Erythroblast (primary cell): ENCODE measurements around the gene GPC5.
A peak's percentile ranks its signal among the peaks of the same experiment; 100 is the strongest.
"Not testable (repeated sequence)": the region's sequence is repeated elsewhere in the genome, so short reads cannot be mapped to it uniquely, and the experiment has no call there.

ENCODE experiments used
- DNase-seq, 2 experiments: peaks; one replicate each; lab custom pipeline; 2025; lab: John Stamatoyannopoulos, UW
- GATA1 ChIP-seq: IDR thresholded peaks from 2 replicates; pipeline ENCODE4 v1.6.1; 2011; ENCODE audit warnings: low read depth, mild to moderate bottlenecking, control low read depth, low read length, moderate library complexity
- POLR2A ChIP-seq: IDR thresholded peaks from 2 replicates; pipeline ENCODE4 v1.6.1; 2011; ENCODE audit warnings: mild to moderate bottlenecking, low read length

The GPC5 gene

DNA sequence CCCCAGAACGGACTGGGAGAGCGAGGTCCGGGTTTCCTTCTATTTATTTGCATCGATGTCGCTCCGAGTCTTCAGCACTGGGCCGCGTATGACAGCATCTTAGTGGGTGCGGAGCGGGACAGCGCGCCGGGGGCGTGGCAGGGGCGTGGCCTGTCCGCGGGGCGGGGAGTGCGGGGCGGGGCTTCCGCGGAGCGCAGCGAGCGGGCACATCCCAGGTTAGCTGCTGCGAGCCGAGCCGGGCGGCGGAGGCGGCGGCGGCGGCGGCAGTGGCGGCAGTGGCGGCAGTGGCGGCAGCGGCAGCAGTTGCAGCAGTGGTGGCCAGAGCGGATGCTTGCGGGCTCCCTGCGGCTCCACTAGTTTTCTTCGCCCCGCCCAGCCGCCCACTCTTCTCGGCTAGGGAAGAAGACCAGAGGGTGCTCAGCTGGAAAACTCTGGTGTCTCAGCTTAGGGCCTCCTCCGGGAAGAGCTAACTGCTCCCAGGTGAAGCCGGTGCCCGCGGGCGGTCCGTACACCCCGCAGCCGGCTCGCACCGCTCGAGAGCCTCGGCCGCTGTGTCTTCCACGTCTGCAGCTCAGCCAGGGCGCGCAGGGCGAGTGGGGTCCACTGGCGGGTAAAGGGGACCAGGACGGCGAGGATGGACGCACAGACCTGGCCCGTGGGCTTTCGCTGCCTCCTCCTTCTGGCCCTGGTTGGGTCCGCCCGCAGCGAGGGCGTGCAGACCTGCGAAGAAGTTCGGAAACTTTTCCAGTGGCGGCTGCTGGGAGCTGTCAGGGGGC is at the start of gene GPC5:
TSS of gene GPC5 (plus strand) at position 209 of the 776 bp plus-strand sequence.
- TF ChIP-seq POLR2A (no peak), GATA1 (no peak)
- DNase-seq: peak; percentile 78 to 85

- no peak for TF ChIP-seq GATA1
- TF ChIP-seq POLR2A: peak; percentile 57
- peak; percentile 88 to 94 for DNase-seq
Observed at GRCh38 chr13:91348906-91349435, 49.5 kb upstream of the GPC5 start.

GRCh38 chr13:91349992-91350911 is 48.2 kb upstream of the GPC5 start:
- no peak for TF ChIP-seq POLR2A
- DNase-seq: peak; percentile 12 to 28

DNA sequence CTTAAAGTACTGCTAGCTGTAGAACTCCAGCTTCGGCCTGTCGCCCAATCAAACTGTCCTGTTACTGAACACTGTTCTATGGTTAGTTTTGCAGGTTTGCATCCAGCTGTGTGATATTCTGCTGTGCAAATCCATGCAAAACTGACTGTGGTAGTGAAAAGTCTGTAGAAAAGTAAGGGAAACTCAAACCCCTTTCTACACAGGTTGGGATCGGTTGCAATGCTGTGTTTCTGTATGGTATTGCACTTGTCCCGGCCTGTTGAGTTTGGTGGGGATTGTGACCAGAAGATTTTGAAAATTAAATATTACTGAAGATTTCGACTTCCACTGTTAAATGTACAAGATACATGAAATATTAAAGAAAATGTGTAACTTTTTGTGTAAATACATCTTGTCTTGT is 47.3 kb upstream of the GPC5 start:
- DNase-seq: peak in 1 of 2 experiments; percentile 28

DNA sequence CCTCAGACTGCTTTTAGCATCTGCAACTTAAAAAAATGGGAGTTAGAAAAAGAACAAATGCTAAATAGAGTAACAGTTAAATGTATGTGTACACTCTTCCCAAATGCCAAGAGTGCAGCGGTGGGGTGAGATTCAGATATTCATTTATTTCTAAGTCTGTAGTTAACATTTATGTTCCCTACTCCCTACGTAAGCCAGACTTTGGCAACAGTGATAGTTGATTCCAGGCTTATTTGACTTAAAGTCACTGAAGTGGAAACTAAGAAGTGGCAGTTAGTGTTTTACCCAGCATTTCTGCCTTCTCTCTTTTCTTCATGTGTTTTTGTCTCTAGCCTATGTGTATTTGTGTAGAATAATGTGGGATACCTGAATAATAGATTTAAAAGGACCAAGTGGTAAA is 46.4 kb upstream of the GPC5 start:
- no peak for DNase-seq
- no peak for TF ChIP-seq POLR2A
- no peak for TF ChIP-seq GATA1

More for the DNA sequence above, 47.3 kb upstream of the GPC5 start:
- no peak for TF ChIP-seq POLR2A
- no peak for TF ChIP-seq GATA1

DNA sequence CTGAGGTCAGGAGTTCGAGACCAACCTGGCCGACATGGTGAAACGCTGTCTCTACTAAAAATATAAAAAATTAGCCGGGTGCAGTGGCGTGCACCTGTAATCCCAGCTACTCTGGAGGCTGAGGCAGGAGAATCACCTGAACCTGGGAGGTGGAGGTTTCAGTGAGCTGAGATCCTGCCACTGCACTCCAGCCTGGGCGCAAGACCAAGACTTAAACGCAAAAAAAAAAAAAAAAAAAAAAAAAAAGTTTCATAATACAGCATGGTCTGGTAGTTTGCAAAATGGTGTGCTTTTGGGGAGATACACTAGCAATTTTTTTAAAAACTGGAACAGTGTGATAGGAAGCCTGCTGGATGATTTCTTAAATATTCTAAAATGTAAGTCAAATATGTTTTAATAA is 45.5 kb upstream of the GPC5 start:
- not testable (repeated sequence) for DNase-seq

- TF ChIP-seq POLR2A: no peak
- no peak for TF ChIP-seq GATA1
- no peak for DNase-seq
Observed at GRCh38 chr13:91353494-91353893, 44.9 kb upstream of the GPC5 start.

DNA sequence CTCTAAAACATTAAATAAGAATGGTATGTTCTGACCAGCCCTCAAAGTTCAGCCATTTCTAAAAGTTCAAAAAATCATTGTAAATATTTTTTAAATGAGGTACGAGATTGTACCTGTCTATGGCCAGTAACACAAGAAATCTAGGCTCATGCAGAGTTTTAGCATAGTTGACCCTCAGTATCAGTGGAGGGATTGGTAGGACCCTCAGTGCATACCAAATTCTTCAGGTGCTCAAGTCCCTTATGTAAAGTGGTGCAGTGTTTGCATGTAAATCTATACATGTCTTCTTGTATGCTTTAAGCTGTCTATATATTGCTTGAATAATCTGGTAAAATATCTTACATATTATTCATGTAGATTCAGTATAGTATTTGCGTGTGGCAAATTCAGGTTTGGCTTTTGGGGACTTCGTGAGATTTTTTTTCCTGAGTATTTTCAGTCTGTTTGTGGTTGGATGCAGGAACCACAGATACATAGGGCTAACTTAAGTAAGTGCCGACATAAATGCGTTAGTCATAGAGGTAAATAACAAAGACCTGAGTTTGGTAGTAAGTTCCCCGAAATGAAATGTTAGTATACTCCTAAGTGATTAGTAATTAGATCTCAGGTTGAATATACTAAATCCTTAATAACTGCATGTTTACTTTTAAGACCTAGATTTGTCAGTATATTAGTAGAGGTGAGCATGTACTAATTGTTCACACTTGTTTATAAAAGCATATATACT is 43.2 kb upstream of the GPC5 start:
- TF ChIP-seq POLR2A (no peak), GATA1 (no peak)
- no peak for DNase-seq

- no peak for DNase-seq
- TF ChIP-seq POLR2A: no peak
- no peak for TF ChIP-seq GATA1
Observed at GRCh38 chr13:91355826-91356710, 42.4 kb upstream of the GPC5 start.

DNA sequence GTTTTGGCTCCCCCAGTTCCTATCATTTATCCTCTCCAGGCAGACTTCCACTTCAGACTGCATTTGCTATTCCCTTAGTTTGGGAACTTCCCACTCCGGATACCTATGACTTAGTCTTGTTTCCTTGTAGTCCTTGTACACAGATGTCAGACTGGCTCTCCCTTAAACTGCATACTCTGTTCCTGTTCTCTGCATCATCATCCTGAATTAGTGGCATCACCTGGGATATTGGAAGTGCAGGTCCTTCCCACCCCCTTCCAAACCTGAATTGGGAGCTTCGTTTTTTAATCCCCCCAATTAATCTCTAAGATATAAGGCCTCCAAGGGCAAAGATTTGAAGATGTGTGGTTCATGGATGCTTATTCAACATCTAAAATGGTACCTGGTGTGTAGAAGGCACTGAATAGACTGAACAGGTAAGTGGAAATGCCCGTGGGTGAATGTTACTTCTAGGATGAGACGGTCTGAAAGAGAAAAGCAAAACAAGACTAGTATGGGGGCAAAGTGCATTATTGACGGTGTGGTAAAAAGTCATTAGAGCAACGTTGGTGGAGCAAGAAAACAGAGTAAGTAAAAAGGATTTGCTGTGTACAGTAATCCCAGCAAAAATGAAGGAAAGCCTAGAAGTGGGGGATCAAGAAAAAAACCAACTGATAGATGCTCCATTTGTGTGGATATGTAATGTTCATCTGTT is 41.4 kb upstream of the GPC5 start:
- no peak for DNase-seq
- TF ChIP-seq POLR2A: no peak
- no peak for TF ChIP-seq GATA1

DNA sequence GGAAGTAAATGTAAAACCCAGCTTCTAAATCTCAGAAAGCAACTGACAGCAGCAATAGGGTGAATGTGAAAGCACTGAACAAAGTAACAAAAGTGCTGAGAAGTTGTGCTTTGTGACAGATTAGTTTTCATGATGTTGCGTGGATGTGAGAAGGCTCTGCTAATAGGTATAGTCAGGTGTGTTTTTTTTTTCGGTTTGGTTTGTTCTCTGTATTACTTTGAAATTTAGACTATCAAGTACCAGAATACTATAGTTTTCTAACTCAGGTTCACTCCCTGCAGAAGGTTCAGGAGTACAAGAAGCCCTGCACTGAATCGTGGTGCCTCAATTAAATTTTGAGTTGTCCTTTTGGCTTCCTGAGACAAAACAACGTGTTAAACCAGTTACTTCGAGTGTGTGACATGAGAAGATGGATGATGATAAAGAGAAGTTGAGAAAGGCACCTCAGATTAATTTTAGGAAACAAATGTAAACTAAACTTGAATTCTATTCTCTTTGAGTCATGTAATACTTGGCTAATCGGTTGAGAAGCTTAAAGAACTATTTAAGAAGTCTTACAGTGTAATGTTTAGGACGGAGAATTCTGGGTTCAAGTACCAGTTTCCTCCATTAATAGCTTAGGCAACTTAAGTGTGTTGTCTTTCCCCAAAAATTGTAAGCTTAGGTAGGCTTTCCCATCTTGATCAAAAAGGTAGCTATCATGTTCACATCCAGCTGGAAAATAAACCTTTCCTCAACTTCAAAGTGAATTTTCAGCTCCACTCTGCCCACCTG is 40.6 kb upstream of the GPC5 start:
- DNase-seq: no peak
- peak; percentile 10 for TF ChIP-seq POLR2A
- no peak for TF ChIP-seq GATA1

GRCh38 chr13:91358387-91358782 is 40.0 kb upstream of the GPC5 start:
- no peak for DNase-seq
- no peak for TF ChIP-seq GATA1
- no peak for TF ChIP-seq POLR2A
